Measurements from ENCODE around the gene SMG6. TPM values are rescaled to one million over a fixed set of nuclear protein-coding genes. Genes with fewer than 3 reads are reported as not detected.
"Not testable (repeated sequence)": the region's sequence is repeated elsewhere in the genome, so short reads cannot be mapped to it uniquely, and the experiment has no call there.

Gene SMG6
- total RNA-seq, 1 donor from 2014 or later: 43.0 TPM

GRCh38 chr17:2172077-2172851 is 131.3 kb downstream of the SMG6 start:
- no peak overlapping the region for H3K27ac Mint-ChIP-seq
- H3K4me1 Mint-ChIP-seq (ENCODE audit: low read depth): peaks cover 15% of the 10 kb centered on the region
- peaks cover 41% of the 10 kb centered on the region for H3K36me3 Mint-ChIP-seq (ENCODE audit: low read depth)
- DNase-seq (ENCODE audit: low spot score): no peak
- H3K4me3 Mint-ChIP-seq (ENCODE audit: low read depth): no peak overlapping the region
- H3K27me3 Mint-ChIP-seq (ENCODE audit: low read depth): no peaks in the 10 kb centered on the region
- no peaks in the 10 kb centered on the region for H3K9me3 Mint-ChIP-seq
- intact Hi-C loops (cut with micrococcal nuclease): no loop called here

DNA sequence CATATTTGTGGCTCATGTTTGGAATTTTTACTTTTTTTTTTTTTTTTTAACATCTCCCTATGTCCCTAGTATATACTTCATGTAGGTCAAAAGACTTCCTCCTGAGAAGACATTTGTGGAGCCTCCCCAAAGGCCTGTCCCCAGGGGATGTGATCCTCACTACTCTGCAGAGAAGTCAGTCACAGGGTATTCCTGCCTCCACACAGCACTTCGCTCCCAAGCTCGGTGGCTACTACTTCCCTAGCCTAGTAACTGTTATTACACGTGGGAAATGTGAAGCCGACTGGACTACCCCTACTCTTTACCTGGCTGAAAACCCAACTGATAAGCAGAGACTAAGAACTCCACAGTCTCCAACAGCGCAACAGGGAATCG is 131.9 kb downstream of the SMG6 start:
- DNase-seq (ENCODE audit: low spot score): no peak
- H3K27me3 Mint-ChIP-seq (ENCODE audit: low read depth): no peaks in the 10 kb centered on the region
- H3K9me3 Mint-ChIP-seq: no peaks in the 10 kb centered on the region
- H3K27ac Mint-ChIP-seq: no peak overlapping the region
- peaks cover 13% of the 10 kb centered on the region for H3K4me1 Mint-ChIP-seq (ENCODE audit: low read depth)
- peaks cover 41% of the 10 kb centered on the region for H3K36me3 Mint-ChIP-seq (ENCODE audit: low read depth)
- no peak overlapping the region for H3K4me3 Mint-ChIP-seq (ENCODE audit: low read depth)
- intact Hi-C loops (cut with micrococcal nuclease): no loop called here

- peaks cover 47% of the 10 kb centered on the region for H3K36me3 Mint-ChIP-seq (ENCODE audit: low read depth)
- DNase-seq (ENCODE audit: low spot score): no peak
- intact Hi-C loops (cut with micrococcal nuclease): no loop called here
- H3K27ac Mint-ChIP-seq: no peak overlapping the region
- H3K9me3 Mint-ChIP-seq: no peaks in the 10 kb centered on the region
- no peak overlapping the region for H3K4me3 Mint-ChIP-seq (ENCODE audit: low read depth)
- no peaks in the 10 kb centered on the region for H3K27me3 Mint-ChIP-seq (ENCODE audit: low read depth)
- H3K4me1 Mint-ChIP-seq (ENCODE audit: low read depth): peaks cover 4% of the 10 kb centered on the region
Observed at GRCh38 chr17:2170023-2170422, 133.6 kb downstream of the SMG6 start.

- H3K27me3 Mint-ChIP-seq (ENCODE audit: low read depth); DNase-seq (ENCODE audit: low spot score); H3K4me1 Mint-ChIP-seq (ENCODE audit: low read depth); intact Hi-C loops (cut with micrococcal nuclease); H3K9me3 Mint-ChIP-seq; H3K27ac Mint-ChIP-seq; H3K4me3 Mint-ChIP-seq (ENCODE audit: low read depth): not testable (repeated sequence)
- H3K36me3 Mint-ChIP-seq (ENCODE audit: low read depth): peaks cover 28% of the 10 kb centered on the region
Observed at GRCh38 chr17:2165723-2166122, 137.9 kb downstream of the SMG6 start.

- intact Hi-C loops (cut with micrococcal nuclease): loop anchor here (5.0 kb wide), 1 partner anchor 66 kb away; no protein-coding TSS in a partner anchor
- Mint-ChIP-seq H3K36me3 (ENCODE audit: low read depth) (peaks cover 44% of the 10 kb centered on the region), H3K4me1 (ENCODE audit: low read depth) (peaks cover 23% of the 10 kb centered on the region), H3K27ac (no peak overlapping the region), H3K4me3 (ENCODE audit: low read depth) (no peak overlapping the region), H3K9me3 (no peaks in the 10 kb centered on the region), H3K27me3 (ENCODE audit: low read depth) (no peaks in the 10 kb centered on the region)
- no peak for DNase-seq (ENCODE audit: low spot score)
Observed at GRCh38 chr17:2158396-2158780, 145.2 kb downstream of the SMG6 start.

- no peak for DNase-seq (ENCODE audit: low spot score)
- peak overlapping the region; percentile 28 for H3K27ac Mint-ChIP-seq
- no peak overlapping the region for H3K4me3 Mint-ChIP-seq (ENCODE audit: low read depth)
- peaks cover 23% of the 10 kb centered on the region for H3K4me1 Mint-ChIP-seq (ENCODE audit: low read depth)
- H3K27me3 Mint-ChIP-seq (ENCODE audit: low read depth): no peaks in the 10 kb centered on the region
- H3K9me3 Mint-ChIP-seq: no peaks in the 10 kb centered on the region
- H3K36me3 Mint-ChIP-seq (ENCODE audit: low read depth): peaks cover 47% of the 10 kb centered on the region
- intact Hi-C loops (cut with micrococcal nuclease): loop anchor here (5.0 kb wide), 1 partner anchor 66 kb away; no protein-coding TSS in a partner anchor
Observed at GRCh38 chr17:2157675-2158395, 145.8 kb downstream of the SMG6 start.

GRCh38 chr17:2157081-2157480 is 146.5 kb downstream of the SMG6 start:
- Mint-ChIP-seq H3K4me1 (ENCODE audit: low read depth) (peaks cover 23% of the 10 kb centered on the region), H3K9me3 (no peaks in the 10 kb centered on the region), H3K27me3 (ENCODE audit: low read depth) (no peaks in the 10 kb centered on the region), H3K27ac (peak overlapping the region; percentile 63), H3K36me3 (ENCODE audit: low read depth) (peaks cover 48% of the 10 kb centered on the region), H3K4me3 (ENCODE audit: low read depth) (no peak overlapping the region)
- DNase-seq (ENCODE audit: low spot score): no peak
- intact Hi-C loops (cut with micrococcal nuclease): loop anchor here (5.0 kb wide), 1 partner anchor 65 kb away; no protein-coding TSS in a partner anchor

DNA sequence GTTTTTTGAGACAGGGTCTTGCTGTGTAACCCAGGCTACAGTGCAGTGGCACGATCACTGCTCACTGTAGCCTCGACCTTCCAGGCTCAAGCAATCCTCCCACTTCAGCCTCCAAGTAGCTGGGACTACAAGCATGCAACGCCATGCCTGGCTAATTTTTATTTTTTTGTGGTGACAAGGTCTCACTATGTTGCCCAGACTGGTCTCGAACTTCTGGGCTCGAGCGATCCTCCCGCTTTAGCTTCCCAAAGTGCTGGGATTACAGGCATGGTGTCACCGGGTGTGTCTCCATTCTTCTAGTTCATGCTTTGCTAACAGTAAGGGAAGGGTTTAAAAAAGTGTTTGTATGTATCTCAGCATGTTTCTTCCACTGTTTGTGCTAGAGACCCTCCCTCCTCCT is 146.9 kb downstream of the SMG6 start:
- Mint-ChIP-seq H3K27ac (peak overlapping the region; percentile 63), H3K27me3 (ENCODE audit: low read depth) (no peaks in the 10 kb centered on the region), H3K4me1 (ENCODE audit: low read depth) (peaks cover 23% of the 10 kb centered on the region), H3K4me3 (ENCODE audit: low read depth) (no peak overlapping the region), H3K36me3 (ENCODE audit: low read depth) (peaks cover 48% of the 10 kb centered on the region), H3K9me3 (no peaks in the 10 kb centered on the region)
- no peak for DNase-seq (ENCODE audit: low spot score)
- intact Hi-C loops (cut with micrococcal nuclease): loop anchor here (5.0 kb wide), 1 partner anchor 64 kb away; no protein-coding TSS in a partner anchor

DNA sequence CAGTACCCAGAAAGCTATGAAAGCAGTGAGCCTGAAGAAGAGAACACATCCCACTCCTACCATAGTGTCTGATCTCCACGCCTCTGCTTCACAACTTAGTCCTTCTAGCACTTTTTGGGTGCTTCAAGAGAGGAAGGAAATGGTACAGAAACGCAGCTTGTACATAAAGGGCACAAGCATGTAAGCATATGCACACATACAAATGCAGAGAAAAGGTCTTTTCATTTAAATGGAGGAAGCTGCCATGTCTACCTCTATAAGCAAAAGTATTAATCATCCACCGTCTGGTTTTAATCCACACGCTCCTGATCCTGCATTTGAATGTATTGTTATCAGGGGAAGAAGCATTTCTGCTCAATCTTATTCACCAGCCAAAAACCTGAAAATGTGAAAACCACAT is 148.0 kb downstream of the SMG6 start:
- no peak overlapping the region for H3K27ac Mint-ChIP-seq
- intact Hi-C loops (cut with micrococcal nuclease): loop anchor here (5.0 kb wide), 1 partner anchor 63 kb away; no protein-coding TSS in a partner anchor
- no peak for DNase-seq (ENCODE audit: low spot score)

GRCh38 chr17:2151358-2152033 is 152.1 kb downstream of the SMG6 start:
- no peaks in the 10 kb centered on the region for H3K9me3 Mint-ChIP-seq
- peaks cover 6% of the 10 kb centered on the region for H3K4me1 Mint-ChIP-seq (ENCODE audit: low read depth)
- H3K36me3 Mint-ChIP-seq (ENCODE audit: low read depth): peaks cover 51% of the 10 kb centered on the region
- no peak for DNase-seq (ENCODE audit: low spot score)
- H3K4me3 Mint-ChIP-seq (ENCODE audit: low read depth): no peak overlapping the region
- no peaks in the 10 kb centered on the region for H3K27me3 Mint-ChIP-seq (ENCODE audit: low read depth)
- no peak overlapping the region for H3K27ac Mint-ChIP-seq
- intact Hi-C loops (cut with micrococcal nuclease): no loop called here

More for the DNA sequence above, 148.0 kb downstream of the SMG6 start:
- Mint-ChIP-seq H3K27me3 (ENCODE audit: low read depth) (no peaks in the 10 kb centered on the region), H3K9me3 (no peaks in the 10 kb centered on the region), H3K4me1 (ENCODE audit: low read depth) (peaks cover 23% of the 10 kb centered on the region), H3K36me3 (ENCODE audit: low read depth) (peaks cover 49% of the 10 kb centered on the region), H3K4me3 (ENCODE audit: low read depth) (no peak overlapping the region)

GRCh38 chr17:2150806-2151205 is 152.8 kb downstream of the SMG6 start:
- Mint-ChIP-seq H3K9me3 (no peaks in the 10 kb centered on the region), H3K36me3 (ENCODE audit: low read depth) (peaks cover 51% of the 10 kb centered on the region), H3K27ac (no peak overlapping the region), H3K4me3 (ENCODE audit: low read depth) (no peak overlapping the region), H3K4me1 (ENCODE audit: low read depth) (peaks cover 10% of the 10 kb centered on the region), H3K27me3 (ENCODE audit: low read depth) (no peaks in the 10 kb centered on the region)
- intact Hi-C loops (cut with micrococcal nuclease): no loop called here
- DNase-seq (ENCODE audit: low spot score): no peak

DNA sequence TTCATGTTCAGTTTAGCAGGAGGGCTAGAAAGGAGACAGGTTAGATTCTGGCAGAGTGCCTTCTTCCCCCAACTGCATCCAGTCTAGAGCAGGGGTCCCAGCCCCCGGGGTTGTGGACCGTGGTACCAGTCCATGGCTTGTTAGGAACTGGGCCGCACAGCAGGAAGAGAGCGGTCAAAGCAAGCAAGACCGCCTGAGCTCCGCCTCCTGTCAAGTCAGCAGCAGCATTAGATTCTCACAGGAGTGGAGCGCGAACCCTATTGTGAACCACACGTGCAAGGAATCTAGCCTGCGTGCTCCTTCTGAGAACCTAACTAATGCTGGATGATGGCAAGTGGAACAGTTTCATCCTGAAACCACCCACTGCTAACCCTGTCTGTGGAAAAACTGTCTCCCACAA is 153.7 kb downstream of the SMG6 start:
- no peaks in the 10 kb centered on the region for H3K27me3 Mint-ChIP-seq (ENCODE audit: low read depth)
- H3K27ac Mint-ChIP-seq: no peak overlapping the region
- no peak overlapping the region for H3K4me3 Mint-ChIP-seq (ENCODE audit: low read depth)
- H3K4me1 Mint-ChIP-seq (ENCODE audit: low read depth): peaks cover 4% of the 10 kb centered on the region
- H3K9me3 Mint-ChIP-seq: no peaks in the 10 kb centered on the region
- peaks cover 45% of the 10 kb centered on the region for H3K36me3 Mint-ChIP-seq (ENCODE audit: low read depth)
- intact Hi-C loops (cut with micrococcal nuclease): no loop called here
- DNase-seq (ENCODE audit: low spot score): no peak

All from activated T-helper 2 cell treated with anti-CD3 and anti-CD28 coated beads, Interferon-gamma antibody, Interleukin-2, Interleukin-4, amounts not matched to agents 10 μg/mL and 5 μg/mL and 100 μg/mL, durations not matched to agents 14 hours and 24 hours and 36 hours (primary cell).